Sigmoid colon (tissue), 7 donors: ENCODE measurements around the gene PATJ. TPM values are rescaled to one million over a fixed set of nuclear protein-coding genes. Genes with fewer than 3 reads are reported as not detected.
"Not testable (repeated sequence)": the region's sequence is repeated elsewhere in the genome, so short reads cannot be mapped to it uniquely, and the experiment has no call there.

Source experiments
- DNase-seq: peaks from one replicate; pipeline ENCODE4 v3.0.0-alpha.2; 2019
- H3K27ac ChIP-seq, 4 donors: fragments of 200-600 bp; sonication (generic); one replicate each; pipeline ENCODE4 v1.5.1; 2016 to 2019; ENCODE audit warnings: mild to moderate bottlenecking in 1 of 4
- H3K27me3 ChIP-seq, 3 donors: fragments of 200-600 bp; sonication (generic); one replicate each; pipeline ENCODE4 v1.5.1; 2019; ENCODE audit warnings: mild to moderate bottlenecking in 1 of 3
- H3K36me3 ChIP-seq, 4 donors: fragments of 200-600 bp; sonication (generic); one replicate each; pipeline ENCODE4 v1.5.1; 2016 to 2019
- H3K4me1 ChIP-seq, 4 donors: fragments of 200-600 bp; sonication (generic); one replicate each; pipeline ENCODE4 v1.5.1; 2017 to 2019
- H3K4me3 ChIP-seq, 4 donors: fragments of 200-600 bp; sonication (generic); one replicate each; pipeline ENCODE4 v1.5.1; 2017 to 2019; ENCODE audit warnings: mild to moderate bottlenecking in 2 of 4, moderate library complexity in 1 of 4
- H3K9me3 ChIP-seq, 4 donors: fragments of 200-600 bp in 3 of 4; sonication (generic) in 3 of 4; one replicate each; pipeline versions ENCODE4 v1.5.1 to v1.6.1; 2013 to 2019
- CTCF ChIP-seq, 4 experiments: fragments of 450-650 bp in 3 of 4; fragments of 200-600 bp in 1 of 4; IDR thresholded peaks; one replicate each; pipeline ENCODE4 v1.5.1; 2016 to 2019; ENCODE audit warnings: antibody characterized with exemption in 4 of 4, mild to moderate bottlenecking in 3 of 4, moderate library complexity in 2 of 4
- EP300 ChIP-seq, 4 donors: sonication (generic); formaldehyde crosslinking; IDR thresholded peaks; one replicate each; pipeline ENCODE4 v1.6.1; 2017; ENCODE audit warnings: antibody characterized with exemption in 4 of 4
- POLR2A ChIP-seq, 2 donors: fragments of 450-650 bp; IDR thresholded peaks; one replicate each; pipeline ENCODE4 v1.6.1; 2016; ENCODE audit warnings: antibody characterized with exemption in 2 of 2, mild to moderate bottlenecking in 2 of 2, moderate library complexity in 2 of 2
- POLR2AphosphoS5 ChIP-seq, 4 donors: sonication (generic); formaldehyde crosslinking; IDR thresholded peaks; one replicate each; pipeline ENCODE4 v1.6.1; 2017; ENCODE audit warnings: antibody characterized with exemption in 4 of 4
- whole genome bisulfite sequencing, 2 donors: extraction: QIAGEN DNeasy Blood & Tissue Kit; methylation state at CpG; one replicate each; pipeline ENCODE4 v1.1.7; 2013; 5-methylcytosine and 5-hydroxymethylcytosine counted together
- intact Hi-C: fragments of 100-400 bp; cut with DNase I; formaldehyde crosslinking; loops from one replicate; pipeline ENCODE4 v1.15.1; 2023
- polyA plus RNA-seq, 3 donors: library from polyadenylated mRNA; stranded (reverse); fragments of 200-250 nt; gene quantifications; one replicate each; pipeline ENCODE4 v1.2.3, GENCODE V29; 2013
- total RNA-seq, 4 donors: library from RNA; depleted of rRNA; stranded (reverse); fragments of >200 nt; gene quantifications; one replicate each; pipeline ENCODE4 v1.1.0, GENCODE V29; 2016
- donor health status: healthy with polysubstance abuse.
- donor health status: Bipolar disorder and iron deficiency.
- donor health status: healthy.

Gene PATJ
- total and polyA plus RNA-seq, 7 donors: 10.2 to 33.2 (median 21.3) TPM

GRCh38 chr1:62212411-62212810 lies 470.1 kb downstream of the PATJ start:
- peak; percentile 19 for DNase-seq
- peaks cover 0 to 10% (median 0%) of the 10 kb centered on the region in 4 donors for H3K9me3 ChIP-seq
- no peaks in the 10 kb centered on the region for H3K27me3 ChIP-seq
- TF ChIP-seq CTCF (IDR thresholded peaks at IDR 0.05) (no peak), POLR2A (IDR thresholded peaks at IDR 0.05) (no peak), EP300 (IDR thresholded peaks at IDR 0.05) (no peak), POLR2AphosphoS5 (IDR thresholded peaks at IDR 0.05) (no peak)
- no peaks in the 10 kb centered on the region for H3K4me1 ChIP-seq
- no peak overlapping the region for H3K4me3 ChIP-seq
- no peaks in the 10 kb centered on the region for H3K36me3 ChIP-seq
- intact Hi-C loops: no loop called here
- H3K27ac ChIP-seq: no peak overlapping the region
- 82 to 96% methylated on average over 6 of the region's 6 CpGs for WGBS, 2 donors

GRCh38 chr1:62213075-62213914 lies 471.0 kb downstream of the PATJ start:
- WGBS, 2 donors: 85 to 91% methylated on average over 6 of the region's 6 CpGs

GRCh38 chr1:62218604-62219003 lies 476.3 kb downstream of the PATJ start:
- H3K4me3 ChIP-seq: no peak overlapping the region
- H3K9me3 ChIP-seq: no peaks in the 10 kb centered on the region
- DNase-seq: no peak
- no peaks in the 10 kb centered on the region for H3K4me1 ChIP-seq
- no peaks in the 10 kb centered on the region for H3K36me3 ChIP-seq
- no peak overlapping the region for H3K27ac ChIP-seq
- no peak for TF ChIP-seq POLR2A (IDR thresholded peaks at IDR 0.05)
- no peak for TF ChIP-seq CTCF (IDR thresholded peaks at IDR 0.05)
- no peak for TF ChIP-seq POLR2AphosphoS5 (IDR thresholded peaks at IDR 0.05)
- no peaks in the 10 kb centered on the region for H3K27me3 ChIP-seq
- WGBS, 2 donors: 79 to 83% methylated on average over 2 of the region's 2 CpGs
- intact Hi-C loops: no loop called here

More at GRCh38 chr1:62213075-62213914, 471.0 kb downstream of the PATJ start:
- no peaks in the 10 kb centered on the region for H3K36me3 ChIP-seq
- H3K9me3 ChIP-seq: peaks cover 0 to 10% (median 0%) of the 10 kb centered on the region in 4 donors
- intact Hi-C loops: no loop called here
- no peaks in the 10 kb centered on the region for H3K4me1 ChIP-seq
- DNase-seq: peak; percentile 22
- no peaks in the 10 kb centered on the region for H3K27me3 ChIP-seq
- H3K27ac ChIP-seq: no peak overlapping the region
- TF ChIP-seq POLR2A (IDR thresholded peaks at IDR 0.05) (no peak), POLR2AphosphoS5 (IDR thresholded peaks at IDR 0.05) (no peak), EP300 (IDR thresholded peaks at IDR 0.05) (no peak), CTCF (IDR thresholded peaks at IDR 0.05) (no peak)
- H3K4me3 ChIP-seq: no peak overlapping the region

GRCh38 chr1:62220456-62220855 lies 478.2 kb downstream of the PATJ start:
- H3K4me1 ChIP-seq, H3K27ac ChIP-seq, H3K9me3 ChIP-seq, H3K36me3 ChIP-seq, H3K27me3 ChIP-seq, intact Hi-C loops, H3K4me3 ChIP-seq: not testable (repeated sequence)
- 90 to 98% methylated on average over 9 of the region's 9 CpGs for WGBS, 2 donors
- DNase-seq: peak; percentile 12

GRCh38 chr1:62221171-62221570 lies 478.9 kb downstream of the PATJ start:
- TF ChIP-seq EP300 (IDR thresholded peaks at IDR 0.05) (no peak), POLR2A (IDR thresholded peaks at IDR 0.05) (no peak), CTCF (IDR thresholded peaks at IDR 0.05) (no peak), POLR2AphosphoS5 (IDR thresholded peaks at IDR 0.05) (no peak)
- DNase-seq: peak; percentile 1
- H3K4me1 ChIP-seq: no peaks in the 10 kb centered on the region
- no peaks in the 10 kb centered on the region for H3K9me3 ChIP-seq
- H3K36me3 ChIP-seq: no peaks in the 10 kb centered on the region
- H3K4me3 ChIP-seq: no peak overlapping the region
- H3K27me3 ChIP-seq: no peaks in the 10 kb centered on the region
- H3K27ac ChIP-seq: no peak overlapping the region
- 93 to 98% methylated on average over 1 of the region's 1 CpG for WGBS, 2 donors
- intact Hi-C loops: no loop called here
